Endodermal cell (in vitro differentiated cells): ENCODE results near the gene SRBD1. TPM values are rescaled to one million over a fixed set of nuclear protein-coding genes. Genes with fewer than 3 reads are reported as not detected.

ENCODE experiments used
- DNase-seq: peaks from one replicate; pipeline ENCODE4 v3.0.0-alpha.2; 2017
- H3K27ac ChIP-seq: 2 replicates; pipeline ENCODE4 v1.5.1; 2013; ENCODE audit warnings: mild to moderate bottlenecking, low read depth, low read length, moderate library complexity
- H3K27me3 ChIP-seq: 2 replicates; pipeline ENCODE4 v1.6.1; 2013; ENCODE audit warnings: mild to moderate bottlenecking, low read length, moderate library complexity; ENCODE audit not compliant: insufficient read depth, control insufficient read depth, poor library complexity, severe bottlenecking
- H3K36me3 ChIP-seq: 2 replicates; pipeline ENCODE4 v1.7.0; 2013; ENCODE audit warnings: mild to moderate bottlenecking, low read length, moderate library complexity; ENCODE audit not compliant: control insufficient read depth, insufficient read depth
- H3K4me1 ChIP-seq: one replicate; pipeline ENCODE4 v1.7.0; 2013; ENCODE audit warnings: low read length; ENCODE audit not compliant: control insufficient read depth, insufficient read depth
- H3K4me3 ChIP-seq: 2 replicates; pipeline ENCODE4 v1.5.1; 2013; ENCODE audit warnings: mild to moderate bottlenecking, low read length, moderate library complexity
- H3K9ac ChIP-seq: 2 replicates; pipeline ENCODE4 v1.6.1; 2013; ENCODE audit warnings: mild to moderate bottlenecking, low read length, moderate library complexity; ENCODE audit not compliant: poor library complexity, severe bottlenecking; ENCODE audit errors: extremely low read depth
- H3K9me3 ChIP-seq: 2 replicates; pipeline ENCODE4 v1.6.1; 2013; ENCODE audit warnings: mild to moderate bottlenecking, low read length, moderate library complexity; ENCODE audit not compliant: control insufficient read depth
- H3K27ac Mint-ChIP-seq: 2 replicates; pipeline ENCODE4 v1.8.0; 2020; ENCODE audit warnings: mixed read lengths
- H3K27me3 Mint-ChIP-seq: 2 replicates; pipeline ENCODE4 v1.8.0; 2021; ENCODE audit warnings: mild to moderate bottlenecking, mixed read lengths; ENCODE audit not compliant: insufficient read depth
- H3K36me3 Mint-ChIP-seq: 2 replicates; pipeline ENCODE4 v1.8.0; 2020; ENCODE audit warnings: low read depth, mixed read lengths
- H3K4me1 Mint-ChIP-seq: 2 replicates; pipeline ENCODE4 v1.8.0; 2020; ENCODE audit warnings: mixed read lengths
- H3K4me3 Mint-ChIP-seq: 2 replicates; pipeline ENCODE4 v1.8.0; 2020; ENCODE audit warnings: mild to moderate bottlenecking, moderate library complexity, mixed read lengths
- H3K9me3 Mint-ChIP-seq: 2 replicates; pipeline ENCODE4 v1.8.0; 2020; ENCODE audit warnings: mild to moderate bottlenecking, mixed read lengths
- CTCF ChIP-seq: fragments of 200-600 bp; sonication (generic); conservative IDR thresholded peaks from 2 replicates; pipeline ENCODE4 v1.5.0; 2021; ENCODE audit warnings: antibody characterized with exemption, mild to moderate bottlenecking
- WGBS, 2 experiments: methylation state at CpG; one replicate each; pipeline versions ENCODE4 v1.1.5 to v1.1.7; 2013; ENCODE audit warnings: missing lambda C conversion rate in 2 of 2, mixed read lengths in 1 of 2; ENCODE audit not compliant: insufficient coverage in 1 of 2, insufficient read length in 1 of 2; 5-methylcytosine and 5-hydroxymethylcytosine counted together
- total RNA-seq, 2 donors: library from RNA; stranded (reverse); fragmentation: NEBNext Ultra II Directional in 1 of 2; extraction: Animal tissue kit (Norgen Biotek cat#: 25700) in 1 of 2; gene quantifications; 2 replicates in 1 of 2; 3 replicates in 1 of 2; pipeline ENCODE4 v1.2.1, GENCODE V29; 2021

The SRBD1 gene
- total RNA-seq, 2 donors from 2014 or later = 17.7 to 19.6 TPM

GRCh38 chr2:45554742-45555140, 56.3 kb downstream of the SRBD1 start:
- no peaks in the 10 kb centered on the region for H3K4me1 ChIP-seq
- peaks cover 4% of the 10 kb centered on the region for H3K4me1 Mint-ChIP-seq
- no peak for DNase-seq
- H3K27ac ChIP-seq = no peak overlapping the region
- whole genome bisulfite sequencing, 2 experiments = 83% methylated on average over 1 of the region's 1 CpG; no CpG with 5 or more reads in 1 of the 2 experiments
- H3K9me3 ChIP-seq = peaks cover 4% of the 10 kb centered on the region
- H3K9me3 Mint-ChIP-seq = no peaks in the 10 kb centered on the region
- TF ChIP-seq CTCF = no peak
- no peak overlapping the region for H3K9ac ChIP-seq
- H3K27me3 Mint-ChIP-seq = no peaks in the 10 kb centered on the region
- no peak overlapping the region for H3K27ac Mint-ChIP-seq
- H3K36me3 ChIP-seq = peaks cover 26% of the 10 kb centered on the region
- H3K4me3 Mint-ChIP-seq = no peak overlapping the region
- H3K36me3 Mint-ChIP-seq = peaks cover 8% of the 10 kb centered on the region
- H3K4me3 ChIP-seq = no peak overlapping the region
- no peaks in the 10 kb centered on the region for H3K27me3 ChIP-seq

GRCh38 chr2:45554073-45554741, 56.9 kb downstream of the SRBD1 start:
- Mint-ChIP-seq H3K36me3 (peaks cover 4% of the 10 kb centered on the region), H3K4me3 (no peak overlapping the region), H3K27ac (no peak overlapping the region), H3K27me3 (no peaks in the 10 kb centered on the region), H3K9me3 (no peaks in the 10 kb centered on the region), H3K4me1 (peaks cover 4% of the 10 kb centered on the region)
- DNase-seq = no peak
- Histone ChIP-seq H3K9me3 (peaks cover 4% of the 10 kb centered on the region), H3K4me1 (no peaks in the 10 kb centered on the region), H3K36me3 (peaks cover 24% of the 10 kb centered on the region), H3K4me3 (no peak overlapping the region), H3K27me3 (no peaks in the 10 kb centered on the region), H3K9ac (no peak overlapping the region), H3K27ac (no peak overlapping the region)
- TF ChIP-seq CTCF = no peak
- 80 to 98% methylated on average over 1 to 2 of the region's 2 CpGs for WGBS, 2 experiments

GRCh38 chr2:45551862-45552261, 59.2 kb downstream of the SRBD1 start:
- TF ChIP-seq CTCF = no peak
- no peaks in the 10 kb centered on the region for H3K36me3 Mint-ChIP-seq
- Histone ChIP-seq H3K36me3 (peaks cover 22% of the 10 kb centered on the region), H3K27ac (no peak overlapping the region), H3K9ac (no peak overlapping the region), H3K4me1 (peaks cover 3% of the 10 kb centered on the region), H3K27me3 (no peaks in the 10 kb centered on the region), H3K4me3 (no peak overlapping the region), H3K9me3 (peaks cover 4% of the 10 kb centered on the region)
- no peak for DNase-seq
- peaks cover 11% of the 10 kb centered on the region for H3K4me1 Mint-ChIP-seq
- no peak overlapping the region for H3K27ac Mint-ChIP-seq
- H3K9me3 Mint-ChIP-seq = no peaks in the 10 kb centered on the region
- WGBS, 2 experiments = 93 to 99% methylated on average over 5 of the region's 5 CpGs
- no peaks in the 10 kb centered on the region for H3K27me3 Mint-ChIP-seq
- H3K4me3 Mint-ChIP-seq = no peak overlapping the region
